Transverse colon (tissue), 4 donors: ENCODE measurements around the gene CORT. TPM values are rescaled to one million over a fixed set of nuclear protein-coding genes. Genes with fewer than 3 reads are reported as not detected.

Source experiments
- DNase-seq: peaks from one replicate; pipeline ENCODE4 v3.0.0-alpha.2; 2019
- H3K27ac ChIP-seq, 4 donors: fragments of 200-600 bp; sonication (generic); 2 replicates each; pipeline ENCODE4 v1.5.1; 2016 to 2018; ENCODE audit warnings: inconsistent platforms in 4 of 4
- H3K27me3 ChIP-seq: fragments of 200-600 bp; sonication (generic); 2 replicates; pipeline ENCODE4 v1.5.1; 2017; ENCODE audit warnings: inconsistent platforms
- H3K36me3 ChIP-seq, 4 donors: fragments of 200-600 bp; sonication (generic); 2 replicates each; pipeline ENCODE4 v1.5.1; 2017 to 2019; ENCODE audit warnings: inconsistent platforms in 4 of 4
- H3K4me1 ChIP-seq, 4 donors: fragments of 200-600 bp; sonication (generic); 2 replicates each; pipeline ENCODE4 v1.5.1; 2017 to 2020; ENCODE audit warnings: inconsistent platforms in 4 of 4
- H3K4me3 ChIP-seq, 4 donors: fragments of 200-600 bp; sonication (generic); 1 replicate in 1 of 4; 2 replicates in 3 of 4; pipeline versions ENCODE4 v1.5.1 to v1.6.1; 2017 to 2019; ENCODE audit warnings: inconsistent platforms in 4 of 4
- H3K9me3 ChIP-seq, 2 donors: fragments of 200-600 bp; sonication (generic); 2 replicates each; pipeline ENCODE4 v1.5.1; 2017 to 2019; ENCODE audit warnings: inconsistent platforms in 2 of 2
- EP300 ChIP-seq: sonication (generic); formaldehyde crosslinking; IDR thresholded peaks from one replicate; pipeline ENCODE4 v1.6.1; 2017; ENCODE audit warnings: antibody characterized with exemption, low read depth
- POLR2A ChIP-seq: fragments of 450-650 bp; IDR thresholded peaks from one replicate; pipeline ENCODE4 v1.6.1; 2016; ENCODE audit warnings: antibody characterized with exemption, mild to moderate bottlenecking, moderate library complexity
- POLR2AphosphoS5 ChIP-seq, 3 donors: sonication (generic); formaldehyde crosslinking; IDR thresholded peaks; one replicate each; pipeline ENCODE4 v1.6.1; 2016; ENCODE audit warnings: antibody characterized with exemption in 3 of 3
- WGBS, 2 donors: methylation state at CpG; one replicate each; pipeline ENCODE4 v1.1.5; 2018; ENCODE audit warnings: low coverage in 1 of 2; 5-methylcytosine and 5-hydroxymethylcytosine counted together
- in situ Hi-C, 4 donors: fragments of 200-750 bp; cut with MboI; loops; one replicate each; pipeline versions ENCODE4 v1.15.0 to v1.15.1; 2017; ENCODE audit warnings: low sequenced_read_pairs in 3 of 4, low pct_ligation_motif_present in 1 of 4, low pct_unique_long_range_greater_than_20kb in 1 of 4
- intact Hi-C: fragments of 100-400 bp; cut with DNase I; formaldehyde crosslinking; loops from one replicate; pipeline ENCODE4 v1.15.1; 2023; ENCODE audit warnings: low total_unique reads
- total RNA-seq, 4 donors: library from RNA; depleted of rRNA; stranded (reverse); fragments of >200 nt; gene quantifications; one replicate each; pipeline ENCODE4 v1.1.0, GENCODE V29; 2016
- TF ChIP-seq, protein P1 (sequence below), 5 experiments: fragments of 200-600 bp in 3 of 5; fragments of 450-650 bp in 2 of 5; sonication (generic) in 3 of 5; IDR thresholded peaks; 1 replicate in 2 of 5; 2 replicates in 3 of 5; pipeline ENCODE4 v1.5.1; 2016 to 2017; ENCODE audit warnings: antibody characterized with exemption in 5 of 5, inconsistent platforms in 3 of 5, mild to moderate bottlenecking in 2 of 5, moderate library complexity in 1 of 5

Gene CORT
- total RNA-seq, 4 donors from 2014 or later, result 1.1 to 6.4 (median 2.6) TPM; not detected in 1

DNA sequence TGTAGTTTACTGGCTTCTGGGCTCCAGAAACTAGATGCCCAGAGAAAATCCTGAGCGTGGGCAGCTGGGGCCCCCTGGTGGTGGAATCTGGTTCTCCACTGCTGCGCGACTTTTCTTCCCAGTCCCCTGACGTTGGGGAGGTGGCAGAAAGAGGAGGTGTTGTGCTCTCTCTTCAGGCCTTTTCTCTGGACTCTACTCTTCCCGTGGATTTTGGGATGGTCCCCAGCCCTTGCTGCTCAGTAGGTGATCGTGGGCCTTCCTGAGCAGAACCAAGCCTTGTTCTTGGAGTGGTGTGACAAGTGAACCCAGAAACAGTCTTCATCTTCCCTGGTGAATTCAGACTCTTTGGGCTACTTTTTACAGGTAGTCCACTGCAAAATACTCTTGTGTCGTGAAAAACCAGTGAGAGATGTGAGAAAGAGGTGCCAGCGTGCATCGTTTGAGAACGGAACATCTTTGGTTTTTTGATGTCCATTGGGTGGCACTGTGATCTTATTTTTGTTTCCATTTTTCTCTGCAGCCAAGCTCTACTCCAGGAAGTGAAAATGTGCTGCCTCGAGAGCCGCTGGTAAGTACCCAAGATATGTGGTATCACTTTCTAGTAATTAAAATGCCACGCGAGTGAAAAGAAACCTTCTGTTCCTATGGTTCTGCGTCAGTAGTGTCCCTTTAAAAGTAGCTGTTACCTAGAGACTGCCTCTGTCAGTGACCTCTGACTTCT is 45.1 kb downstream of the CORT start:
- Histone ChIP-seq H3K9me3 (no peaks in the 10 kb centered on the region), H3K36me3 (no peaks in the 10 kb centered on the region), H3K4me3 (peak overlapping the region in 2 of 4 donors; percentile 13 to 34), H3K27ac (peak overlapping the region; percentile 55 to 73 (median 68)), H3K27me3 (no peaks in the 10 kb centered on the region), H3K4me1 (peaks cover 0 to 21% (median 15%) of the 10 kb centered on the region in 4 donors)
- TF ChIP-seq EP300, result no peak
- TF ChIP-seq, protein P1, sequence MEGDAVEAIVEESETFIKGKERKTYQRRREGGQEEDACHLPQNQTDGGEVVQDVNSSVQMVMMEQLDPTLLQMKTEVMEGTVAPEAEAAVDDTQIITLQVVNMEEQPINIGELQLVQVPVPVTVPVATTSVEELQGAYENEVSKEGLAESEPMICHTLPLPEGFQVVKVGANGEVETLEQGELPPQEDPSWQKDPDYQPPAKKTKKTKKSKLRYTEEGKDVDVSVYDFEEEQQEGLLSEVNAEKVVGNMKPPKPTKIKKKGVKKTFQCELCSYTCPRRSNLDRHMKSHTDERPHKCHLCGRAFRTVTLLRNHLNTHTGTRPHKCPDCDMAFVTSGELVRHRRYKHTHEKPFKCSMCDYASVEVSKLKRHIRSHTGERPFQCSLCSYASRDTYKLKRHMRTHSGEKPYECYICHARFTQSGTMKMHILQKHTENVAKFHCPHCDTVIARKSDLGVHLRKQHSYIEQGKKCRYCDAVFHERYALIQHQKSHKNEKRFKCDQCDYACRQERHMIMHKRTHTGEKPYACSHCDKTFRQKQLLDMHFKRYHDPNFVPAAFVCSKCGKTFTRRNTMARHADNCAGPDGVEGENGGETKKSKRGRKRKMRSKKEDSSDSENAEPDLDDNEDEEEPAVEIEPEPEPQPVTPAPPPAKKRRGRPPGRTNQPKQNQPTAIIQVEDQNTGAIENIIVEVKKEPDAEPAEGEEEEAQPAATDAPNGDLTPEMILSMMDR (IDR thresholded peaks at IDR 0.05), result peak; percentile 91 to 97 (median 92)
- intact Hi-C loops, result loop anchor here (2.0 kb wide), 1 partner anchor 64 kb away; the partner anchor contains the start of gene CENPS
- WGBS, 2 donors, result 0 to 2% methylated on average over 5 to 15 of the region's 15 CpGs
- in situ Hi-C loops, result loop anchor here in 1 of 4 donors (10.0 kb wide), 1 partner anchor 60 kb away; the partner anchor contains the start of gene CENPS
- DNase-seq, result peak; percentile 84

DNA sequence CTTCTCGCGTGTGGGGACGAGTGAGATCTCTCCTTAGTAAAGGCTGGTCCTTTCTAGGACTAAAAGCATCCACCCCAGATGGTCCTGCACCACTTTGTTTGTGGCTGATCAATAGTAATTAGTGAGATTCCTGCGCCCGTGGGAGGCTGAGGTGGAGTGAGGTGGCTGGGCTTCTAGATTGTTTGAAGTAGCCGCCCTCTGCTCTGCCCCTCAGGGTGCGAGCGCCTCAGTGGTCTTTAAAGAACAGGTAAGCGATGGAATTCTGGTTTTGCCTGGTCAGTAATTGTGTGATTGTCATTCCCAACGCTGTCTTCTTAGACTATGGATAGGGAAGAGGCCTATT is 45.6 kb downstream of the CORT start:
- no peak for DNase-seq
- H3K4me1 ChIP-seq, result peaks cover 0 to 18% (median 13%) of the 10 kb centered on the region in 4 donors
- no peaks in the 10 kb centered on the region for H3K9me3 ChIP-seq
- no peaks in the 10 kb centered on the region for H3K27me3 ChIP-seq
- in situ Hi-C loops, result loop anchor here in 1 of 4 donors (10.0 kb wide), 1 partner anchor 61 kb away; the partner anchor contains the start of gene CENPS
- intact Hi-C loops, result loop anchor here (2.0 kb wide), 1 partner anchor 65 kb away; the partner anchor contains the start of gene CENPS
- 40 to 66% methylated on average over 1 to 10 of the region's 10 CpGs for WGBS, 2 donors
- H3K4me3 ChIP-seq, result peak overlapping the region in 1 of 4 donors; percentile 34
- TF ChIP-seq, protein P1 (IDR thresholded peaks at IDR 0.05), result no peak
- TF ChIP-seq POLR2A, result no peak
- no peak for TF ChIP-seq POLR2AphosphoS5 (IDR thresholded peaks at IDR 0.05)
- TF ChIP-seq EP300, result no peak
- H3K27ac ChIP-seq, result peak overlapping the region; percentile 55 to 73 (median 68)
- no peaks in the 10 kb centered on the region for H3K36me3 ChIP-seq

DNA sequence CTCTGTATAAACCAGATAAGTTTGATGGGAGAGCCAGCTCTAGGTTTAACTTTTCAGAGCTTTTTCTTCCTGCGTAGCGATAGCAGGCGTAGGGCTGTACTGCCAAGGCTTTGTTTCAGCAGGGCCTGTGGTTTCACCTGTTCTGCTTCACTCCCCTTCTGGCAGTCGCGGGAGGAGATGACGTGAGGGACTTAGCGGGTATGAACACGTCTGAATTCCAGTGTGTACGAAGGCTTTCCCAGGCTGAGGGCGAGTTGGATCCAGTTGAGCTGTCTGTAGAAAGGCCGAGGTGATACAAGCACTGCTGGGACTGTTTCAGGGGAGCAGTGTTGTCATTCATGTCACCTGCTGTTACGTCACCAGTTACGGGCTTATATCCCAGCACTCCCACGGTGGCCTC is 46.1 kb downstream of the CORT start:
- peaks cover 0 to 18% (median 13%) of the 10 kb centered on the region in 4 donors for H3K4me1 ChIP-seq
- H3K4me3 ChIP-seq, result no peak overlapping the region
- H3K9me3 ChIP-seq, result no peaks in the 10 kb centered on the region
- H3K27me3 ChIP-seq, result no peaks in the 10 kb centered on the region
- no peak for TF ChIP-seq EP300
- TF ChIP-seq POLR2AphosphoS5 (IDR thresholded peaks at IDR 0.05), result no peak
- no peak for TF ChIP-seq POLR2A
- TF ChIP-seq, protein P1 (IDR thresholded peaks at IDR 0.05), result no peak
- H3K36me3 ChIP-seq, result no peaks in the 10 kb centered on the region
- WGBS, 2 donors, result 87% methylated on average over 14 of the region's 14 CpGs; no CpG with 5 or more reads in 1 of the 2 donors
- in situ Hi-C loops (loop anchor here in 1 of 4 donors (10.0 kb wide), 1 partner anchor 61 kb away; the partner anchor contains the start of gene CENPS), intact Hi-C loops (loop anchor here (2.0 kb wide), 1 partner anchor 65 kb away; the partner anchor contains the start of gene CENPS)
- DNase-seq, result no peak
- peak overlapping the region; percentile 55 to 73 (median 68) for H3K27ac ChIP-seq

GRCh38 chr1:10497109-10497508 is 47.3 kb downstream of the CORT start:
- intact Hi-C loops (no loop called here), in situ Hi-C loops (loop anchor here in 1 of 4 donors (10.0 kb wide), 1 partner anchor 62 kb away; the partner anchor contains the start of gene CENPS)
- Histone ChIP-seq H3K27ac (no peak overlapping the region), H3K36me3 (no peaks in the 10 kb centered on the region), H3K9me3 (no peaks in the 10 kb centered on the region), H3K27me3 (no peaks in the 10 kb centered on the region), H3K4me3 (no peak overlapping the region), H3K4me1 (peaks cover 0 to 24% (median 15%) of the 10 kb centered on the region in 4 donors)
- 92 to 100% methylated on average over 1 to 7 of the region's 7 CpGs for WGBS, 2 donors
- TF ChIP-seq EP300 (no peak), POLR2A (no peak), POLR2AphosphoS5 (IDR thresholded peaks at IDR 0.05) (no peak)
- TF ChIP-seq, protein P1 (IDR thresholded peaks at IDR 0.05), result no peak
- DNase-seq, result no peak
